HEK293 (cell line): ENCODE measurements around the gene RASSF1.
"Not testable (repeated sequence)": the region's sequence is repeated elsewhere in the genome, so short reads cannot be mapped to it uniquely, and the experiment has no call there.

Experiments
- GFI1B ChIP-seq: fragments of 450-650 bp; formaldehyde crosslinking; IDR thresholded peaks from 2 replicates; pipeline ENCODE4 v1.5.1; 2016; ENCODE audit warnings: missing biosample characterization, missing genetic modification characterization
- HOXA7 ChIP-seq: sonication (generic); formaldehyde crosslinking; IDR thresholded peaks from 2 replicates; pipeline ENCODE4 v1.8.1; 2022; ENCODE audit warnings: missing genetic modification reagents, borderline replicate concordance
- ZNF138 ChIP-seq: fragments of 450-650 bp; formaldehyde crosslinking; IDR thresholded peaks from 2 replicates; pipeline ENCODE4 v1.5.1; 2016; ENCODE audit warnings: missing biosample characterization, missing genetic modification characterization, borderline replicate concordance
- ZNF146 ChIP-seq: fragments of 450-650 bp; formaldehyde crosslinking; IDR thresholded peaks from 2 replicates; pipeline ENCODE4 v1.5.1; 2016; ENCODE audit warnings: missing biosample characterization, missing genetic modification characterization
- ZNF19 ChIP-seq: fragments of 450-650 bp; formaldehyde crosslinking; IDR thresholded peaks from 2 replicates; pipeline ENCODE4; 2016; ENCODE audit warnings: missing biosample characterization, missing genetic modification characterization, low read depth
- ZNF311 ChIP-seq: fragments of 450-650 bp; formaldehyde crosslinking; IDR thresholded peaks from 2 replicates; pipeline ENCODE4 v1.5.1; 2017; ENCODE audit warnings: missing biosample characterization, missing genetic modification characterization, borderline replicate concordance
- TF ChIP-seq, protein P1 (sequence below): fragments of 450-650 bp; formaldehyde crosslinking; IDR thresholded peaks from 2 replicates; pipeline ENCODE4 v1.5.1; 2016; ENCODE audit warnings: missing biosample characterization, missing genetic modification characterization
- TF ChIP-seq, protein P2 (sequence below): fragments of 450-650 bp; formaldehyde crosslinking; IDR thresholded peaks from 2 replicates; pipeline ENCODE4 v1.5.1; 2016; ENCODE audit warnings: missing biosample characterization, missing genetic modification characterization, low read depth

DNA sequence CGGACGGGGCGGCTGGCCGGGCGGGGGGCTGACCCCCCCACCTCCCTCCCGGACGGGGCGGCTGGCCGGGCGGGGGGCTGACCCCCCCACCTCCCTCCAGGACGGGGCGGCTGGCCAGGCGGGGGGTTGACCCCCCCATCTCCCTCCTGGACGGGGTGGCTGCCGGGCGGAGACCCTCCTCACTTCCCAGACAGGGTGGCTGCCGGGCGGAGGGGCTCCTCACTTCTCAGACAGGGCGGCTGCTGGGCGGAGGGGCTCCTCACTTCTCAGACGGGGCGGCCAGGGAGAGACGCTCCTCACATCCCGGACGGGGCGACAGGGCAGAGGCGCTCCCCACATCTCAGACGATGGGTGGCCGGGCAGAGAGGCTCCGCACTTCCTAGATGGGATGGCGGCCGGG is 28.6 kb downstream of the RASSF1 start:
- not testable (repeated sequence) for TF ChIP-seq ZNF19 (tag by site-specific recombination); ZNF138; GFI1B (tag by site-specific recombination); HOXA7 (CRISPR knock-in tag); ZNF146 (tag by site-specific recombination); ZNF311 (tag by site-specific recombination)
- TF ChIP-seq, protein P1, sequence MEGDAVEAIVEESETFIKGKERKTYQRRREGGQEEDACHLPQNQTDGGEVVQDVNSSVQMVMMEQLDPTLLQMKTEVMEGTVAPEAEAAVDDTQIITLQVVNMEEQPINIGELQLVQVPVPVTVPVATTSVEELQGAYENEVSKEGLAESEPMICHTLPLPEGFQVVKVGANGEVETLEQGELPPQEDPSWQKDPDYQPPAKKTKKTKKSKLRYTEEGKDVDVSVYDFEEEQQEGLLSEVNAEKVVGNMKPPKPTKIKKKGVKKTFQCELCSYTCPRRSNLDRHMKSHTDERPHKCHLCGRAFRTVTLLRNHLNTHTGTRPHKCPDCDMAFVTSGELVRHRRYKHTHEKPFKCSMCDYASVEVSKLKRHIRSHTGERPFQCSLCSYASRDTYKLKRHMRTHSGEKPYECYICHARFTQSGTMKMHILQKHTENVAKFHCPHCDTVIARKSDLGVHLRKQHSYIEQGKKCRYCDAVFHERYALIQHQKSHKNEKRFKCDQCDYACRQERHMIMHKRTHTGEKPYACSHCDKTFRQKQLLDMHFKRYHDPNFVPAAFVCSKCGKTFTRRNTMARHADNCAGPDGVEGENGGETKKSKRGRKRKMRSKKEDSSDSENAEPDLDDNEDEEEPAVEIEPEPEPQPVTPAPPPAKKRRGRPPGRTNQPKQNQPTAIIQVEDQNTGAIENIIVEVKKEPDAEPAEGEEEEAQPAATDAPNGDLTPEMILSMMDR (tag by site-specific recombination), result not testable (repeated sequence)
- TF ChIP-seq, protein P2, sequence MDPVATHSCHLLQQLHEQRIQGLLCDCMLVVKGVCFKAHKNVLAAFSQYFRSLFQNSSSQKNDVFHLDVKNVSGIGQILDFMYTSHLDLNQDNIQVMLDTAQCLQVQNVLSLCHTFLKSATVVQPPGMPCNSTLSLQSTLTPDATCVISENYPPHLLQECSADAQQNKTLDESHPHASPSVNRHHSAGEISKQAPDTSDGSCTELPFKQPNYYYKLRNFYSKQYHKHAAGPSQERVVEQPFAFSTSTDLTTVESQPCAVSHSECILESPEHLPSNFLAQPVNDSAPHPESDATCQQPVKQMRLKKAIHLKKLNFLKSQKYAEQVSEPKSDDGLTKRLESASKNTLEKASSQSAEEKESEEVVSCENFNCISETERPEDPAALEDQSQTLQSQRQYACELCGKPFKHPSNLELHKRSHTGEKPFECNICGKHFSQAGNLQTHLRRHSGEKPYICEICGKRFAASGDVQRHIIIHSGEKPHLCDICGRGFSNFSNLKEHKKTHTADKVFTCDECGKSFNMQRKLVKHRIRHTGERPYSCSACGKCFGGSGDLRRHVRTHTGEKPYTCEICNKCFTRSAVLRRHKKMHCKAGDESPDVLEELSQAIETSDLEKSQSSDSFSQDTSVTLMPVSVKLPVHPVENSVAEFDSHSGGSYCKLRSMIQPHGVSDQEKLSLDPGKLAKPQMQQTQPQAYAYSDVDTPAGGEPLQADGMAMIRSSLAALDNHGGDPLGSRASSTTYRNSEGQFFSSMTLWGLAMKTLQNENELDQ, result not testable (repeated sequence)
